ENCODE results near the gene JADE1.

GRCh38 chr4:128868758-128869157, 59.3 kb downstream of the JADE1 start:
- TF ChIP-seq CTCF (IDR thresholded peaks at IDR 0.05) (no peak), POLR2A (IDR thresholded peaks at IDR 0.05) (no peak)
